Muscle of back (tissue), 11 donors: ENCODE measurements around the gene P3H3. TPM values are rescaled to one million over a fixed set of nuclear protein-coding genes. Genes with fewer than 3 reads are reported as not detected.
"Not testable (repeated sequence)": the region's sequence is repeated elsewhere in the genome, so short reads cannot be mapped to it uniquely, and the experiment has no call there.

Source experiments
- DNase-seq, 3 donors: peaks; one replicate each; pipeline versions ENCODE4 v3.0.0 to v3.0.0-alpha.2; 2013
- polyA plus RNA-seq, 10 donors: library from polyadenylated mRNA; unstranded; fragments of 120-200 nt; gene quantifications; one replicate each; pipeline ENCODE4 v1.2.1, GENCODE V29; 2013; ENCODE audit not compliant: insufficient read length in 10 of 10

P3H3 gene
- polyA plus RNA-seq, 10 donors = 32.6 to 62.7 (median 44.1) TPM

DNA sequence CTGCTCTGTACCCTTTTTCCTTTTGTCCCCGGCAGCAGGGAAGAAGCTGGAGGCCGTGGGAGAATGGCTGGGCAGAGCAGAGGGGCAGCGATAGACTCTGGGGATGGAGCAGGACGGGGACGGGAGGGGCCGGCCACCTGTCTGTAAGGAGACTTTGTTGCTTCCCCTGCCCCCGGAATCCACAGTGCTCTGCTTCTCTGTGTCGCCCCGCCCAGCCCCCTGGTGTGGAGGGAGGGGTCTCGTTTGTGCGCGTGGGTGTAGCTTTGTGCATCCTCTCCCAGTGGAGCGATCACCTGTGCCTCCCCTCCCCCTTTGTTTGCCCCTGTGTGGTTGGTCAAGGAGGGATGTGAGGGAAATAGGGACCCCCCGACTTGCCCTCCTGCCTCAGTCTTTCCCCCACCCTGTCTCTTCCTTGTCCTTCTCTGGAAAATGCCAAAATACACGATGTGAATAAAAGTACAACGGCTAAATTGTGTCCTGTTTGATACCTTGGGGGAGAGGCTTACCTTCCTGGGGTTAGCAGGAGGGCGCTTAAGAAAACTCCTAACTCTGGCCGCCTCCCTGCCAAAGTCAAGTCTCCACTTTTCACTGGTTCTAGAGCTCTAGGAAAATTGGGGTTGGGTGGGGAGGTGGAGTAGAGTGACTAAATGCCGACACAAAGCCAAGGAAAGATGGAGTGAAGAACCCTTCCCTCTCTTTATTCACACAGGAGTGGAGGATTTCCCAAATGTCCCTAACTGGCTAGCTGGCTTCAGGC, 38.1 kb downstream of the P3H3 start:
- DNase-seq = no peak

- DNase-seq = no peak
These were observed 38.8 kb downstream of the P3H3 start for GRCh38 chr12:6866920-6867412.

GRCh38 chr12:6867413-6868210, 39.4 kb downstream of the P3H3 start, which contains the start of gene TPI1:
TPI1 (plus strand) TSS chr12:6867531; CDS start chr12:6867567, 36 bp downstream.
- peak; percentile 79 to 93 (median 89) for DNase-seq

GRCh38 chr12:6868211-6869048, 40.2 kb downstream of the P3H3 start:
- DNase-seq = peak in 2 of 3 donors; percentile 27 to 57

- DNase-seq = peak in 2 of 3 donors; percentile 84 to 87
These were observed 41.1 kb downstream of the P3H3 start for GRCh38 chr12:6869049-6870021.

GRCh38 chr12:6870304-6870703, 42.1 kb downstream of the P3H3 start:
- DNase-seq = not testable (repeated sequence)

GRCh38 chr12:6871052-6871957, 43.1 kb downstream of the P3H3 start:
- no peak for DNase-seq

DNA sequence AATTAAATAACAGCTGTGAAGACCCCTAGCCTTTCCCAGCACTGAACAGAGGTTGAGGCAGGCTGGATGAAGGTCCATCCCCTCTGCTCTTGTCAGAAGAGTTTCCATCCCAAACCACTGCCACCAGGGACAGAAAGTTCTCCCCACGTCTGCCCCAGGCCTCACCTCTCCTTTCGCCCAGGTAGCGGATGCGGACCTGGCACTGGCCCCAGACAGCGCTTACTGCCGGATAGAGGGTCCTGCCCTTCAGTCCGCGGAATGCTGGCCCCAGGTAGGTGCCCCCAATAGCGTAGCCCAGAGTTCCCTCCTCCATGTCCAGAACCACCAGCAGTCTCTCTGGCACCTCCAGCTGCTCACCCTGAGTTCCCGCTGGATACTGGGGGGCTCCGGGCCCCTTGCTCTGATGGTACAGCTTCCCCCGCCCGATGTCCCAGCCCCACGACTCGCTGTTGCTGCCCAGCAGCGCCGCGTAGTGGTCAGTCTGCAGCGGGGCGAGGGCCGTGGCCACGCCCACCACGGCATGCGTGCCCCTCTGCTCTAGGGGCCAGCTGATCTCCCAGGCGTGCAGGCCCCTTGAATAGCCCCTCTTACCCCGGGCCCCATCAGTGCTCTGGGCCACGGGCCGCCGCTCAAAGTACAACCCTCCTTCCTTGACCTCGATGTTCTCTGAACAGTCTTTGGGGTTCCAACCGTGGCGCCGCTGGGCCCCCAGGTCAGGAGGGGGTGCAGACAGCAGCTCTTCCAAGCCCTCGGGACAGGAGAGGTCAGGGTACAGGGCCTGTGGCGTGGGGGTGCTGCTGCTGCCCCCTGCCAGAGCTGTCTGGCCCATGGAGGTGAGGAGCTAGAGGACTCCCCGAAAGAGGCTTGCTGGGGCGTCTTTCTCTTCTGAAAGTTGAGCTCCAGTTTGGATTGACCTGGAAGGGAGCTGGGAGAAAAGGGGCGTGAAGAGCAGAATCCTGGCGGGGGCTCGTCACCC, 44.2 kb downstream of the P3H3 start:
- peak; percentile 84 to 94 (median 90) for DNase-seq

DNA sequence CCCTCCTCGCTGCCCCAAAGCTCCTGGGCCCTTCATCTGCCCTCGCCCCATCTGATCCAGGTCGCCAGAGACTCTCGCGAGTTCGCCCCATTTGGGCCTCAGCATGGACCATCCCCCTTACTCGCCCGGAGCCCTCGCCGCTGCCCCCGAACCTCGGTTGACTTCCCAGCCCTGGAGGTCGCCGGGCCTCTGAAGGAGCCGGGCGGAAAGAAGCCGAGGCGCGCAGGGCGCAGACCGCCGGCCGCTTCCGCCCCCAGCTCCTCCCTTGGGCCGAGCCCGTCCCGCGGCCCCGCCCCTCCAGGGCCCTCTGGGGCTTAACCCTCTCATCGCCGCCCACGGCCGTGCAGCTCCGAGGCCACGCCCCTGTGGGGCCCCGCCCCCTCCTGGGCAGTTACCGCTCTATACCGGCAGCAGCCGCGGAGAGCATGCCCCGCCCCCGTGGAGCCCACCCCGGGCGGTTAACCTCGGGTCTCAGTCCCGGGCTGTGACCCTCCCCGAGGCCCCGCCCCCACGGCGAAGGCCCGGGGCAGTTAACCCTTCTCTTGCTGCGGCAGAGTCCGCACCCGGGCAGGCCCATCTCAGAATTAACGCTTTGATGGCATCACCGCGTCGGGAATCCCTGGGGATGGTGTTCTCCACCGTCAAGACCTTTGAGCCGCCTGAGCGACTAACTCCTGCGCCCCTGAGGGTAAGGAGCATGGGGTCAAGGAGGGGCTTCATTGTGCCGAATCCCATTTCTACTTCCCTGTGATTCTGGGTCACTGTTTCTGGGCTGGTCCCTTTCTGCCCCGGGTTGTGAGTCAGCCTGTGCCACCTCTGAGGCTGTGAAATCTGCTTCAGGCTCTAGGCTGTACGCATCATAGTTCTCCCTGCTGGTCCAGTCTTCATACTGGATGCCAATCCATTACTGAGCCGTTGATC, 45.1 kb downstream of the P3H3 start, which contains the start of gene SPSB2:
TSS of gene SPSB2 (minus strand) at position 210 of the 921 bp plus-strand sequence. CDS start 402 bp downstream, outside the sequence.
- DNase-seq = peak; percentile 93 to 98 (median 97)

DNA sequence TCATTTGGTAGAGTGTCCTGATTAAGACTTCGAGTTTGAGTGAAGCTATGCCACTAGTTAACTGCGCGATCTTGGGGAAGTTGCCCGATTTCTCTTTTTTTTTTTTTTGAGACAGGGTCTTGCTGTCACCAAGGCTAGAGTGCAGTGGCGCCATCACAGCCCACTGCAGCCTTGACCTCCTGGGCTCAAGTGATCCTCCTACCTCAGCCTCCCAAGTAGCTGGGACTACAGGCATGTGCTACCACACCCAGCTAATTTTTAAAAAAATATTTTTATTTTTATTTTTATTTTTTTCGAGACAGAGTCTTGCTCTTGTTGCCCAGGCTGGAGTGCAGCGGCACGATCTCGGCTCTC, 45.8 kb downstream of the P3H3 start:
- DNase-seq = not testable (repeated sequence)

DNA sequence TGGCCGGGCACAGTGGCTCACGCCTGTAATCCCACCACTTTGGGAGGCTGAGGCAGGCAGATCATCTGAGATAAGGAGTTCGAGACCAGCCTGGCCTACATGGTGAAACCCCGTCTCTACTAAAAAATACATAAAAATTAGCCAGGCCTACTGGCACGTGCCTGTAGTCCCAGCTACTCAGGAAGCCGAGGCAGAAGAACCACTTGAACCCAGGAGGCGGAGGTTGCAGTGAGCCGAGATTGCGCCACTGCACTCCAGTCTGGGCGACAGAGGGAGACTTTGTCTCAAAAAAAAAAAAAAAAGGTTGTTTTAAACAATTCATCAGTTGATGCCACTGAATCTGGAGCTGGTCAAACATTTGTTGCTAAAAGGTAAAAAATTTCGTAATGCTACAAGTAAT, 51.6 kb downstream of the P3H3 start:
- DNase-seq = not testable (repeated sequence)

GRCh38 chr12:6883252-6883651, 55.0 kb downstream of the P3H3 start:
- DNase-seq = no peak

GRCh38 chr12:6883683-6884082, 55.5 kb downstream of the P3H3 start:
- DNase-seq = no peak

DNA sequence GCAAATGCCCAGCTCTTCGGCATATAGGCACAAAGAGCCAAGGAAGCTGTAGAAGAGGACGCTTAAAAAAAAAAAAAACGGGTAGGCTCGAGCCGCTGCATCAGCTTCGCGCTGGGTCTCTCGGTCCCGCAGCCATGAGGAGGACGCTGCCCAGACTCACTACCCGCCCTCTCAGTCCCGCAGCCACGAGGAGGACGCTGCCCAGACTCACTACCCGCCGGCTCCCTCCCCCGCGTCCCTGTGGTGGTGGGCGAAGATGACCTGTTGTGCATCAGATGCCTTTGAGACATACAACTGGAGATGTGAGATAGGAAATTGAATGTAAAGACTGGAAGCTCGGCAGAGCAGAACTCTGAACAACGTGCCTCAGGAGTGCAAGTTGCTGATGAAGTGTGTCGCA, 56.3 kb downstream of the P3H3 start:
- no peak for DNase-seq

DNA sequence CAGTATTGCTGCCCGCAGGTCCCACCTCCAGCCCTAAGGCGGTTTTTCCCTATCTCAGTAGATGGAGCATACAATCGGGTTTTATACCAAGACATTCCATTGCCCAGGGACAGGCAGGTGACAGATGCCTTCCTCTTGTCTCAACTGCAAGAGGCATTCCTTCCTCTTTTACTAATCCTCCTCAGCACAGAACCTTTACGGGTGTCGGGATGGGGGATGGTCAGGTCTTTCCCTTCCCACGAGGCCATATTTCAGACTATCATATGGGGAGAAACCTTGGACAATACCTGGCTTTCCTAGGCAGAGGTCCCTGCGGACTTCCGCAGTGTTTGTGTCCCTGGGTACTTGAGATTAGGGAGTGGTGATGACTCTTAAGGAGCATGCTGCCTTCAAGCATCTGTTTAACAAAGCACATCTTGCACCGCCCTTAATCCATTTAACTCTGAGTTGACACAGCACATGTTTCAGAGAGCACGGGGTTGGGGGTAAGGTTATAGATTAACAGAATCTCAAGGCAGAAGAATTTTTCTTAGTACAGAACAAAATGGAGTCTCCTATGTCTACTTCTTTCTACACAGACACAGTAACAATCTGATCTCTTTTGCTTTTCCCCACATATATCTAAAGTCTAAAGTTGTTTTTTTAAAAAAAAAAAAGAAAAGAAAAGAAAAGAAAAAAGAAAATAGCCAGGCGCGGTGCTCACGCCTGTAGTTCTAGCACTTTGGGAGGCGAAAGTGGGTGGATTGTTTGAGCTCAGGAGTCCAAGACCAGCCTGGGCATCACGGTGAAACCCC, 58.2 kb downstream of the P3H3 start:
- DNase-seq = not testable (repeated sequence)

DNA sequence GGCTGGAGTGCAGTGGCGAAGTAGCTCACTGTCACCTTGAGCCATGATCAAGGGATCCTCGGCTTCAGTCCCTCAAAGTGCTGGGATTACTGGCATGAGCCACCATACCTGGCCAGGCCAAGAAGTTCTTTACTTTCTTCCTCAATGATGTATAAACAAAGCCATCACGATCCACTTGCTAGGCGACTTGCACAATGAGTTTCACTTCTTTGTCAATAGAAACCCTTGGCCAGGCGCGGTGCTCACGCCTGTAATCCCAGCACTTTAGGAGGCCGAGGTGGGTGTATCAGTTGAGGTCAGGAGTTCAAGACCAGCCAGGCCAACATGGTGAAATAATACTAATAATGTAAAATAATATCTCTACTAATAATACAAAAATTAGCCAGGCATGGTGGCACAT, 59.3 kb downstream of the P3H3 start:
- DNase-seq = no peak
